Gastroesophageal sphincter (tissue), 4 donors: Measurements from ENCODE around the gene FBXO11. TPM values are rescaled to one million over a fixed set of nuclear protein-coding genes. Genes with fewer than 3 reads are reported as not detected.

Experiments used
- ATAC-seq: fragments of 150-250 bp; one replicate; pipeline ENCODE4 v1.9.1; 2016; ENCODE audit warnings: mild to moderate bottlenecking, moderate library complexity
- H3K27ac ChIP-seq, 4 donors: fragments of 200-600 bp; sonication (generic) in 3 of 4; 1 replicate in 3 of 4; 2 replicates in 1 of 4; pipeline ENCODE4 v1.5.1; 2016 to 2019
- H3K27me3 ChIP-seq: fragments of 200-600 bp; sonication (generic); one replicate; pipeline ENCODE4 v1.5.1; 2019
- H3K36me3 ChIP-seq, 2 donors: fragments of 200-600 bp; sonication (generic); one replicate each; pipeline ENCODE4 v1.5.1; 2019; ENCODE audit warnings: control low read depth in 1 of 2
- H3K4me1 ChIP-seq, 3 donors: fragments of 200-600 bp; sonication (generic); 1 replicate in 2 of 3; 2 replicates in 1 of 3; pipeline ENCODE4 v1.5.1; 2016 to 2019; ENCODE audit warnings: control low read depth in 2 of 3
- H3K4me3 ChIP-seq, 2 donors: fragments of 200-600 bp; sonication (generic); one replicate each; pipeline ENCODE4 v1.5.1; 2019; ENCODE audit warnings: mild to moderate bottlenecking in 1 of 2, moderate library complexity in 1 of 2
- H3K9me3 ChIP-seq, 3 donors: fragments of 200-600 bp; sonication (generic); one replicate each; pipeline ENCODE4 v1.5.1; 2017 to 2019; ENCODE audit warnings: control low read depth in 2 of 3
- CTCF ChIP-seq, 4 experiments: fragments of 200-600 bp in 2 of 4; fragments of 450-650 bp in 2 of 4; sonication (generic) in 1 of 4; IDR thresholded peaks; one replicate each; pipeline ENCODE4 v1.5.1; 2017 to 2019; ENCODE audit warnings: antibody characterized with exemption in 4 of 4, mild to moderate bottlenecking in 2 of 4, moderate library complexity in 2 of 4
- EP300 ChIP-seq: sonication (generic); formaldehyde crosslinking; IDR thresholded peaks from one replicate; pipeline ENCODE4 v1.6.1; 2017; ENCODE audit warnings: antibody characterized with exemption, mild to moderate bottlenecking
- POLR2A ChIP-seq, 2 donors: fragments of 450-650 bp; IDR thresholded peaks; one replicate each; pipeline ENCODE4 v1.6.1; 2017; ENCODE audit warnings: antibody characterized with exemption in 2 of 2, mild to moderate bottlenecking in 2 of 2, moderate library complexity in 1 of 2
- POLR2AphosphoS5 ChIP-seq: sonication (generic); formaldehyde crosslinking; IDR thresholded peaks from one replicate; pipeline ENCODE4 v1.6.1; 2017; ENCODE audit warnings: antibody characterized with exemption
- WGBS, 2 donors: methylation state at CpG; one replicate each; pipeline ENCODE4 v1.1.5; 2018; ENCODE audit warnings: low coverage in 1 of 2; 5-methylcytosine and 5-hydroxymethylcytosine counted together
- total RNA-seq, 4 donors: library from RNA; depleted of rRNA; stranded (reverse); fragments of >200 nt; gene quantifications; one replicate each; pipeline ENCODE4 v1.1.0, GENCODE V29; 2016

FBXO11 gene
- total RNA-seq, 4 donors from 2014 or later, result 39.7 to 59.5 (median 50.8) TPM

- no peaks in the 10 kb centered on the region for H3K9me3 ChIP-seq
- peak; percentile 29 for ATAC-seq
- no peaks in the 10 kb centered on the region for H3K36me3 ChIP-seq
- H3K27ac ChIP-seq, result peak overlapping the region; percentile 54 to 96 (median 94)
- TF ChIP-seq POLR2A (IDR thresholded peaks at IDR 0.05), result no peak
- no peak for TF ChIP-seq CTCF (IDR thresholded peaks at IDR 0.05)
- TF ChIP-seq POLR2AphosphoS5, result no peak
- TF ChIP-seq EP300, result no peak
- peak overlapping the region; percentile 54 to 93 for H3K4me3 ChIP-seq
- 1 to 3% methylated on average over 13 to 38 of the region's 71 CpGs for WGBS, 2 donors
- H3K27me3 ChIP-seq, result no peaks in the 10 kb centered on the region
- peaks cover 0 to 36% (median 5%) of the 10 kb centered on the region in 3 donors for H3K4me1 ChIP-seq
Observed at GRCh38 chr2:47783486-47784351, 122.6 kb downstream of the FBXO11 start.

GRCh38 chr2:47782671-47783485 lies 123.4 kb downstream of the FBXO11 start, which contains the start of gene MSH6:
TSS of gene MSH6 (plus strand) at chr2:47783145. CDS start at chr2:47783234, 89 bp downstream.
- WGBS, 2 donors, result no CpG with 5 or more reads among the region's 98 CpGs
- peaks cover 0 to 36% (median 5%) of the 10 kb centered on the region in 3 donors for H3K4me1 ChIP-seq
- H3K9me3 ChIP-seq, result no peaks in the 10 kb centered on the region
- ATAC-seq, result peak; percentile 96
- H3K4me3 ChIP-seq, result peak within 1 kb of the TSS; percentile 54 to 93
- TF ChIP-seq POLR2A (IDR thresholded peaks at IDR 0.05), result peak; percentile 76 to 81
- no peak for TF ChIP-seq EP300
- TF ChIP-seq CTCF (IDR thresholded peaks at IDR 0.05), result peak in 2 of 4 experiments; percentile 8 to 13
- TF ChIP-seq POLR2AphosphoS5, result peak; percentile 91
- H3K36me3 ChIP-seq, result no peaks in the 10 kb centered on the region
- H3K27me3 ChIP-seq, result no peaks in the 10 kb centered on the region
- peak within 1 kb of the TSS; percentile 74 to 96 (median 94) for H3K27ac ChIP-seq

- H3K4me3 ChIP-seq, result peak overlapping the region; percentile 54 to 93
- H3K9me3 ChIP-seq, result no peaks in the 10 kb centered on the region
- no peak for TF ChIP-seq POLR2AphosphoS5
- no peak for TF ChIP-seq CTCF (IDR thresholded peaks at IDR 0.05)
- TF ChIP-seq POLR2A (IDR thresholded peaks at IDR 0.05), result no peak
- TF ChIP-seq EP300, result no peak
- peaks cover 0 to 36% (median 5%) of the 10 kb centered on the region in 3 donors for H3K4me1 ChIP-seq
- peak overlapping the region; percentile 74 to 96 (median 94) for H3K27ac ChIP-seq
- H3K36me3 ChIP-seq, result no peaks in the 10 kb centered on the region
- WGBS, 2 donors, result 4 to 10% methylated on average over 5 to 7 of the region's 7 CpGs
- ATAC-seq, result no peak
- H3K27me3 ChIP-seq, result no peaks in the 10 kb centered on the region
Observed at GRCh38 chr2:47782381-47782670, 124.0 kb downstream of the FBXO11 start.

- H3K4me3 ChIP-seq, result no peak overlapping the region
- H3K36me3 ChIP-seq, result no peaks in the 10 kb centered on the region
- WGBS, 2 donors, result 70 to 71% methylated on average over 2 to 8 of the region's 8 CpGs
- H3K27ac ChIP-seq, result no peak overlapping the region
- no peaks in the 10 kb centered on the region for H3K9me3 ChIP-seq
- ATAC-seq, result no peak
- H3K4me1 ChIP-seq, result peaks cover 0 to 9% (median 1%) of the 10 kb centered on the region in 3 donors
- H3K27me3 ChIP-seq, result no peaks in the 10 kb centered on the region
- no peak for TF ChIP-seq POLR2A (IDR thresholded peaks at IDR 0.05)
- no peak for TF ChIP-seq CTCF (IDR thresholded peaks at IDR 0.05)
- TF ChIP-seq EP300, result no peak
- TF ChIP-seq POLR2AphosphoS5, result no peak
Observed at GRCh38 chr2:47779426-47779790, 126.9 kb downstream of the FBXO11 start.
